Stomach (tissue), 8 donors: ENCODE data around the gene LARP1. TPM values are rescaled to one million over a fixed set of nuclear protein-coding genes. Genes with fewer than 3 reads are reported as not detected.

Source experiments
- polyA plus RNA-seq, 3 donors: library from polyadenylated mRNA; stranded (reverse); fragments of 200-250 nt; gene quantifications; one replicate each; pipeline ENCODE4 v1.2.3, GENCODE V29; 2013
- small RNA-seq, 4 donors: library from RNA; depleted of rRNA; stranded (forward); fragments of <200 nt; gene quantifications; one replicate each; pipeline ENCODE3, GENCODE V24; 2016
- total RNA-seq, 5 donors: library from RNA; depleted of rRNA; stranded (reverse); fragments of >200 nt; gene quantifications; one replicate each; pipeline versions ENCODE4 v1.1.0 to v1.2.3, GENCODE V29; 2014 to 2016
- donor health status: healthy with polysubstance abuse.
- donor health status: Bipolar disorder and iron deficiency.
- donor health status: healthy.

Gene LARP1
- total and polyA plus RNA-seq, 8 donors, result 15.0 to 211 (median 83.7) TPM

Small RNA genes lying within 50 kb of the gene (small RNA-seq; reads per million reads assigned to genes)
- gene MIR378H, result 0 reads per million in 4 donors
- gene RF00019, result 0 reads per million in 4 donors

Other genes starting within 250 kb of the LARP1 start
- 100 to 1,000 TPM in 1 of 5 donors, 10 to 100 TPM in 4; 16.5 to 160 (median 24.5) TPM for gene FAXDC2, start 95.2 kb downstream of the LARP1 start, total RNA-seq
- 10 to 100 TPM in 2 of 3 donors, 1 to 10 TPM in 1; 4.9 to 13.5 (median 10.7) TPM for gene FAXDC2, start 95.2 kb downstream of the LARP1 start, polyA plus RNA-seq
- gene CNOT8, start 103.2 kb downstream of the LARP1 start, total RNA-seq, result 10 to 100 TPM; 28.4 to 81.5 (median 59.4) TPM
- 10 to 100 TPM; 25.4 to 43.7 (median 32.9) TPM for gene CNOT8, start 103.2 kb downstream of the LARP1 start, polyA plus RNA-seq
- gene GEMIN5, start 182.8 kb downstream of the LARP1 start, total RNA-seq, result 10 to 100 TPM in 1 of 5 donors, 1 to 10 TPM in 4; 2.9 to 13.8 (median 4.9) TPM
- 1 to 10 TPM; 2.1 to 5.0 (median 3.0) TPM for gene GEMIN5, start 182.8 kb downstream of the LARP1 start, polyA plus RNA-seq
- gene MRPL22, start 185.7 kb downstream of the LARP1 start, total RNA-seq, result 10 to 100 TPM in 1 of 5 donors, 1 to 10 TPM in 3, not detected in 1; 1.3 to 10.1 (median 6.1) TPM
- gene MRPL22, start 185.7 kb downstream of the LARP1 start, polyA plus RNA-seq, result 10 to 100 TPM; 47.5 to 63.4 (median 48.0) TPM